ENCODE measurements around the gene ZC3H13.
"Not testable (repeated sequence)": the region's sequence is repeated elsewhere in the genome, so short reads cannot be mapped to it uniquely, and the experiment has no call there.

Gene ZC3H13

DNA sequence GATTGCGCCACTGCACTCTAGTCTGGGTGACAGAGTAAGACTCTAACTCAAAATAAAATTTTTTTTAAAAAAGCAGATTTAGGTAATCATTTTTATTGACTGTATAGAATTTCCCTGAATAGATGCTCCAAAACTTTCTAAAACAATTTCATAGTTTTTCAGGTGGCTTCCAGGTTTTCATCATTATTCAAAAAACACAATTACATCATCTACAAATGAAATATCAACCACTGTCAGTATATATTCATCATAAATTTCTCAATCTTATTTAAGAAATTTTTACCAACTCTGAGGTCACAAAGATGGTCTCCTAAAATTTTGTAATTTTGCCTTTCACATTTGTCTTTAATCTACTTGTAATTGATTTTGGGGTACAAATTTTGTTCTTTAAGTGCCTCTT lies 48.1 kb downstream of the ZC3H13 start:
- no peak for DNase-seq

DNA sequence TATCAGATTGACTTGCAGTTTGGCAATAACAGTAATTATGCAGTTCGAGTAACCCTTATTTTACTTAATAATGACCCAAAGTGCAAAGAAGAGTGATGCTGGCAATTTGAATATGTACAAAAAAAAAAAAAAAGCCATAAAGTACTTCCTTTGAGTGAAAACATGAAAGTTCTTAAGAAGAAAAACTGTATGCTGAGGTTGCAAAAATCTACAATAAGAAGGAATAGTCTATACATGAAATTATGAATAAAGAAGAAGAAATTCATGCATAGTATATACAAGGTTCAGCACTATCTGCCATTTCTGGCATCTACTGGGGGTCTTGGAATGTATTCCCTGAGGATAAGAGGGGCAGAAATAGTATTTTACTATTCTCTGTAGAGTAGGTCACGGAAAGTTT lies 55.9 kb downstream of the ZC3H13 start:
- DNase-seq: no peak

DNA sequence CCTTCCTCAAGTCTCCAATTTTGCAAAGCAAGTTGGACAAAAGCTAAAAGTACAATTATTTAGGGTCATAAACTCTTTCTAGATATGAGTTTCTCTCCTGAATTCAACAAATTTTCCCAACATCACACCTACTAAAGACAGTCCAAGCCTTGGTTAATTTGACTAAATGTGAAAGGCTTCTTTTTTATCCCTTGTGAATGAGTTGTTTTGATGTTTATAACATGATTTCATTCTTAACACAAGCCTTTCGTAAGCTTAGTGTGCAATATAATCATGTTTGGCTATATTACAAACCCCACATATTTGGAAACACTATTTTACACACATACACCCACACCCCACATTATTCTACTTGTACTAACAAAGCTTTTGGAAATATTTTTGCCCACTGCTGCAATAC lies 57.3 kb downstream of the ZC3H13 start:
- DNase-seq: no peak

DNA sequence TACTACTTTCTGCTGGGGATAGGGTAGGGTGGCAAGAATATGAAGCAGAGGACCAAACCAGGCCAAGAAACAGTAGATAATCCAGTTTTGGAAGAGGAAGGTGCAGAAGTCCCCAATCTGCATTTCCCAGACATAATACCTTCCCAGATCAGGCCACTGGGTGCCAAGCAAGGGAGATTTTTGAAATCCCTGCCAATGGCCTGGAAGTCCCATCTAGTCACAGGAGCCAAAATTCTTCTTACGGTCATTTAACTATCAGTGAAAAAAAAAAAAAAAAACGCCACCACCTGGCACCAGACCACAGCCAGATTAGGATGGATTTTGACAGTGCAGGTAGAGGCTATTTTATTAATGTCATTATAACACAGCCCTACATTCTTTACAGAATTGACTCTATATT lies 57.8 kb downstream of the ZC3H13 start:
- no peak for DNase-seq

DNA sequence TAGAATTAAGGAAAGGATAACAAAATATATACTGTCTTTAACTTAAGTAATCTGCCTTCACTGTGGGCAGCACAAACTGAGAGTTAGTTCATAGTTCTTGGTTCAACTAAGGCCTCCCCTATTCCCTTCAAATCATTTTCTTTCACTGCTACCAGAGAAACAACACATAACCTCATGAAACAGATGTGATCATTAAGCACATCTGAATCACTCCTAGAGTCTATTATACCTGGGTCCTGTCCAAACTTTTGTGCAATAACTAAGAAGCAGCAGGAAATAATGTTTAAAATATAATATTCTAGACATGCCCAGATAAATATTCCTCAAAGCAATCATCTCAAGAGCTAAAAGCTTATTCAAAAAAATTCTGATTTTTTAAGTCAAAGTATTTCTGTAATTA lies 62.9 kb downstream of the ZC3H13 start:
- DNase-seq: no peak

DNA sequence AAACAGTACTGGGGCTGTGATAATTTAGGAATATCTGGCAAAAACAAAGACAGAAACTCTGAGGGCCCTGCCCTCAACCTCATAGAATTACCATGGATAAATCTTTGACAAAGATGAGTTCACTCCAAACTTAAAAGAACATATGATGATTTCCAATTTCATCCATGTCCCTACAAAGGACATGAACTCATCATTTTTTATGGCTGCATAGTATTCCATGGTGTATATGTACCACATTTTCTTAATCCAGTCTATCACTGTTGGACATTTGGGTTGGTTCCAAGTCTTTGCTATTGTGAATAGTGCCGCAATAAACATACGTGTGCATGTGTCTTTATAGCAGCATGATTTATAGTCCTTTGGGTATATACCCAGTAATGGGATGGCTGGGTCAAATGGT lies 71.4 kb downstream of the ZC3H13 start:
- DNase-seq: not testable (repeated sequence)

DNA sequence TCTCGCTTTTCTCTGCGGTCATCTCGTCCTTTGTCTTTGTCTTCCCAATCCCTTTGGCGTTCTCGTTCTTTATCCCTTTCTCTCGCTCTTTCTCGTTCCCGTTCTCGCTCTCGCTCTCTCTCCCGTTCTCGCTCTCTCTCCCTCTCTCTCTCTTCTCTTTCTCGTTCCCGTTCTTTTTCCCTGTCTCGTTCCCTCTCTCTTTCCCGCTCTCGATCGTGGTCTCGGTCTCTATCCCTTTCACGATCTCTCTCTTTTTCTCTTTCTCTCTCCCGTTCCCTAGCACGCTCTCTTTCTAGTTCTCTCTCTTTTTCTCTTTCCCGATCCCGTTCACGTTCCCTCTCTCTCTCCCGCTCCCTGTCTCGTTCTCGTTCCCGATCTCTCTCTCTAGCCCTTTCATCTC lies 77.2 kb downstream of the ZC3H13 start:
- no peak for DNase-seq

DNA sequence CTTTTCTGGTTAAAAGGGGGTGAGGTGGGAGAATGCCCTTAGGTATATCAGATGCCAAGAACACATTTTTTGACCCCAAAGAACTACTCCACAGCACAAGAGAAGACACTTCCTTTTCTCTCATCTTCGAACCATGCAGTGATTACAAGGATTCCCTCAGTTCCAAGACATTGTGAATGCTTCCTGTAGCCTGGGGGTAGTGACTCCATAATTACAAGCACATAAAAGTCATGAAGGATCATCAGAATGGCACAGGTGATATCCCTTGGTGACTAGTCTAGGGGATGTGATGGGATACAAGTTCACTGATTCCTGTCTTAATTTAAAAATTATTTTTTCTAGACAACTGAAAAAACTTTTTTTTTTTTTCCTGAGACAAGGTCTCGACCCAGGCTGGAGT lies 78.0 kb downstream of the ZC3H13 start:
- no peak for DNase-seq

DNA sequence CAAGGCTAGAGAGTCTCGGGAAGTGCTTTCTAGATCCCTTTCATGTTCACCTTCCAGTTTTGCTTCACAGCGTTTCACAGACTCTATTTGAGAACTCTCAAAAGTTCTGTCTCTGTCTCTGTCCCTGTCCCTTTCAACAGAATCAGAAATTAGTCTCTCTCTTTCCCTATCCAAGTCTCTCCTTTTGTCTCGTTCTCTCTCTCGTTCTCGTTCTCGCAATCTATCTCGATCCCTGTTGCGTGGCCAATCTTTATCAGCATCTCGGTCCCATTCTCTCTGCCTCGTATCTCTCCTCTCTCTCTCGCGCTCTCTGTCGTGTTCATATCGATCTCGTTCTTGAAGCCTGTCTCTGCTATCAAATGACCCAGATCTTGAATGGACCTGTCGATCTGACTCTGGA lies 85.0 kb downstream of the ZC3H13 start:
- no peak for DNase-seq

DNA sequence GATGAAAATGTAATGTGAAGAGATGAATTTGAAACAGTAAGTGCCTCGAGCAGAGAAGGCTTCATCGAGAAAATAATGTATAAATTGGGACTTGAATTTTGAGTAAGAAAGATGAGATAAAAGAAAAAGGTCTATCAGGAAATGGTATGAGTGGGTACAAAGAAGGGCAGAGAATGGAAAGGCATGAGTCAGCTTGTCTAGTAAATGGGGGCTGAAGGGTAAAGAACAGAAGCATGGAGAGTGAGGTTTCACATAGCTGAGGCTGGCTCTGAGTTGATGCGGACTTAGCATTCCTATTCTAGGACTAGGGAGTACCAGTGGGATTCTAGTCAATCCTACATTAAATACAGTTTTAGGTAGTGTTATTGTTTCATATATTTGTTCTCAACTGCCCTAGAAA lies 85.8 kb downstream of the ZC3H13 start:
- no peak for DNase-seq

DNA sequence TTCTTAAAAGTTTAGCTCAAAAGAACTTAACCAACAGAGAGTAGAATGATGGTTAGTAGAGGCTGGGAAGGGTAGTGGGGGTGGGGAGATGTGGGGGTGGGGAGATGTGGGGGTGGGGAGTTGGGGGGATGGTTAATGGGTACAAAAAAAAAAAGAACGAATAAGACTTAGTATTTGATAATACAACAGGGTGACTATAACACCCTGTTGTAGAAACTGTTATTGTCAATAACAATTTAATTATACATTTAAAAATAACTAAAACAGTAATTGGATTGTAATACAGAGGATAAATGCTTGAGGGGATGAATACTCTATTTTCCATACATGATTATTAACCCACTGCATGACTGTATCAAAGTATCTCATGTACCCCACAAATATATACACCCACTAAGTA lies 91.1 kb downstream of the ZC3H13 start:
- no peak for DNase-seq

DNA sequence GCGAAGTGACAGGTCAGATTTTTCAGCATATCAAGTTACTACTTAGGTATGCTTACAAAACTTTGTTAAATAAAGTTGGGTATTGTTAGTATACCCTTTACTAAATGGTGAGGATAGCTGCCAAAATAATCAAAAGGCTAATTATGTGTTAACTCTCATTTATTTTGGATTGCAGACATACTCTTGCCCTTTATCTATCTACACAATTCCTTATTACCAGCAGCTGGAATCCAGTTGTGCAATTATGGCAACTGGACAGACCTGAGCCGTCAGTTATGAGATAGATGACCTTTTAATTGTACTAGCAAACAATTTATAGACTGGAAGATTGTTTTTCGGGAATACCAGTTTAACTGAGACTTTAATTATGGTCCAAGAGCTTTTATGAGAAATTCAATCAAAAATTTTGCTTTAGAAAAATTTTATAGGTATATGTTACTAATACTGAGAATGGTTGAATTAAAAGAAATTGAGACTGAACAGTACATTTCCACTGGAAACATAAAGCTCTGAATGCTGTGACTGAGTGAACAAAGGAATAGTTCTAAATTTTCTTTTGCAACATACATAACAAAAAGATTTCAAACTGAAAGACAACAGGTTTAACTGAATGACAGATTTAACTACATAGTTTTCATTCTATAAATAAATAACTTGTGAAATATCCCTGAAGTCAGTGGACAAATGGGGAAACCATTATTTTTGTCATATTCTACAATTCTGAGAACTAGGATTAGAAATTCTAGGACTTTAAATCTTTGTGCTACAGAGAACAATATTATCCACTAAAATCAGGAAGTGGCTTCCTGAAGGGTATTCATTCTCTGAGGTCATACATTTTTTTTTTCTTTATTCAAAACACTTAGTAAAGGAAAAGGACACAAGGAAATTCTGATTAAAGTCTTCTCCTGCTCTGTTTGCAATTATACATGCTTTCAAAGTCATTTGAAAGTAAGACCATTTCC lies 97.4 kb downstream of the ZC3H13 start:
- no peak for DNase-seq

DNA sequence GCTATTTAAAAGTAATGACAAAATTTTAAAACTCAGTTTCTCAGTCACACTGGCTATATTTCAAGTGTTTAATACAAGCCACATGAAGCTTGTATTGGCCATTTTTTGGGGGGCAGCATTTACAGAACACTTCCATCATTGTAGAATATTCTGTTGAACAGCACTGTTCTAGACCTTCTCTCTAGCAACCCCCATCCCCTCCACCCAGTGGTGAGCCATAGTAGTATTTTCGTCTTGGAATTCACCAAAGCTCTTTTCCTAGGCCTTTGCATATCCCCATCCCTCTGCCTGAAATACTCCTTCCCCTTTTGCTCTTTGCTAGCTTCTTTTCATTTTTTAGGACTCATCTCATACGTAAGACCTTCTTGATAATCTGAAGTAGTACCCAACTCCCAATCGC lies 99.5 kb downstream of the ZC3H13 start:
- DNase-seq: no peak

DNA sequence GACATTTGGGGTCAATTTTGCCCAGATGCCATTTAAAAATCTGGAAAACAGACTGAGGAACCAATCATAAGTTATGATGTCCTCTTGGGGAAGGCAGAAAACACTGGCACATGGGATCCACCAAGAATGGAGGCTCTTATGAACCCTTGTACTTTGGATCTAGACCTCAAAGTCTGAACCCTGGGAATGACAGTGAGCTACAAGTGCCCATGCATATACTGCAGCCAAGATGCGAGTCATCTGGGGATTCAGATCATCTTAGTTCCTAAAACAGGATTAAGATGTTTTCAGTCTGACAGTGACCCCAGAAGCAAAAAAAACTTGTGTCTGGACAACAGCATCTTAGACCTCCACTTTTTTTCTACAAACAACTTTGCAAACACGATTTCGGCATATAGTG lies 100.8 kb downstream of the ZC3H13 start:
- DNase-seq: no peak

DNA sequence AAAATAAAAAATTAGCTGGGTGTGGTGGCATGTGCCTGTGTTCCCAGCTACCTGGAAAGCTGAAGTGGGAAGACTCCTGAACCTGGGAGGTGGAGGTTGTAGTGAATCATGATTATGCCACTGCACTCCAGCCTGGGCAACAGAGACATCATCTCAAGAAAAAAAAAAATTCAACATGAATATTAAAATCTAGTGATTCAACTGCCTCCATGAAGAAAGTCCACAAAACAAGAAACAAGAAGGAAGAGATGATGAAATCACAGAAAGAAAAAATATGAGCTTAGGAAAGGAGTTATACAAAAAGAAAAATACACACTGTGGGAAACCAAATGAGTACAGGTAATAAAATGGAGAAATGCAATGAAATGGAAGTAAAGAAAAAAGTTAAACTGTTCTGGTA lies 101.4 kb downstream of the ZC3H13 start:
- no peak for DNase-seq

DNA sequence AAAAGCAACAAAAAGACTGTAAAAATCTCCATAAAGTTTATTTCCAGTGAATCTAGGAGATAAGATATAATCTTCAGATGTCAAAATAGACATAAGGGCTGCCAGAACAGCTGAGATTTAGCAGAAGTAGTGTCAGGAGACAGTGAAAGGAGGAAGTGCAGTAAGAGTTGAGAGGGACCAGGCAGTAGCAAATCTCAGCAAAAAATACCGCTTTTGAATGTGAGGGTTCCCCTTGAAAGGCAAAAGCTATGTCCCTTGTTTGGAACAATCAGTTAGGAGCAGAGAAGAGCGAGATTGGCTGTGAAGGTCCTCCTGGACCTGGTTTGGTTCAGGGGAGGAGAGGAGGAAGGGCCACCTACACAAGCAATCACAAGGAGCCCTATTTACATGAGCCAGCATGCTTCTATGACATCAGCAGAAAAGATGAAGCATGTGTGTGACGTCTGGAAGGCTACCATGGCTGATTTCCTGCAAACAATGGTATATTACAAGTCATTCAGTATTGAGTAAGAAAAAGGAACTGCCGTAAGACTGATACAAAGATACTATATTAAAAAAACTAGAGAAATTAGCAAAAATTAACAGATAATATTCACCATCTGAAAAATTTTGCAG lies 102.1 kb downstream of the ZC3H13 start:
- DNase-seq: no peak

DNA sequence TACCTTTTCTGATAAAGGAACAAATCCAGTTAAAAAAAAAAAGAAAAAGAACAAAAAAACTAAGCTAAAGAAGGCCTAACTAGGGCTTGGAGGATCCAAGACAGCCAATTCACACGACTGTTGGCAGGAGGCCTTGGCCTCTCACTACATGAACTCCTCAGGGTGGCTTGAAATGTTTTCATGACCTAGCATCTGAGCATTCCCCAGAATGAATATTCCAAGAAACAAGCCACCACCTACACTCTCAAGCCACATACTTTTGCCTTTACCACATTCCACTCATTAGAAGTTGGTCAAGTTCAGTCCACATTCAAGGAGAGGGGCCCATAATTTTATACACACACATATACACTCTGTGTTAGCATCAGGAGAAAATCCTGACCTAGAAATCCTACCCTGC lies 103.4 kb downstream of the ZC3H13 start:
- no peak for DNase-seq

DNA sequence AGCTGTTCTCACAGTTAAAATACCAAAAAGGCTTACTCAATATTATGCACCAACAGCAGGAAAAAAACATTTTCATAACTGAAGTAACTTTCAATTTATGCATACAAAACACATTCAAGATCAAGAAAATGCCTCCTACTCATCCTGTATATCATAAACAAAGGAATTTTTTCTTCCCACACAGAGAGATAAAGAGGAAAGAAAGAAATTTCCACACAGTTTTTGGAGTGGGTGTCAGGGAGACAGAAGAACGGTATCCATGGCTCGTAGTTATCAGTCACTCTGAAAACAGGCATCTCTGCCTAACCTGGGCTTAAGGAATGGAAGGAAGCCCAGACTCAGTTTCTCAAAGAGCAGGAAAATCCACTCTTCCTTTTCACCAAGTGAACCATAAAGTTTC lies 108.6 kb downstream of the ZC3H13 start:
- DNase-seq: no peak

DNA sequence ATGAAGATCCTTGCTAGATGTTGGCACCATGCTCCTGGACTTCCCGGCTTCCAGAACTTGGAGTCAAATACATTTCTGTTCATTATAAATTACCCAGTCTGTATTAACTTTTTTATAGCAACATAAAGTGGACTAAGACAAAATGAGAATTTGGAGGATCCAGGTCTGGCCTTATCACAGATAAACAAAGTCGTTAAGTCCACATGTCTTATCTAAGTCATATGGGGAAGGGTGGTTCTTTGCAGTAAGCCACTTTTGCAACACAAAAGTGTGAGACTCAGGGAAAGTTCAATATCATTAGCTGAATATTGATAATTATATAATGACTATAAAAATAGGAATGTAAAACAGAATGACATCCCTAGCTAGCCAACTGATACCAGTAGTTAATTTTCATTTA lies 109.4 kb downstream of the ZC3H13 start:
- no peak for DNase-seq

DNA sequence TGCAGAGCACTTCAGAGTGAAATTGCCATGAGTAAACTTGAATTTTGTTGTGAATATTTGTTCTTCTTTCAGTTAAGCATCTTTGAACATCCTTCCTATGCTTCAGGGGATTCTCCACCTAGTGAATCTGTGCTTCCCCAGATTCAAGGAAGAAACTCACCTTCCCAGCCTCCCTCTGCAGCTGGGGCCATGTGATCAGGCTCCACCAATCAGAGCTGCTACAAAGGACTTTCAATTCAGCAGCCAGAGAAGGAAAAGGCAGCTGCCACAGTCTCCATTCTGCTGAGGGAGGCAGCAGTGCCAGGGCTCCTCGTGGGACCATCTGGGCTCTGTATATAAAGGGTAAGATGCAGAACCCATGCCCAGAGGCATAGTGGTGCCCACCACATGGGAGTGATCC lies 111.3 kb downstream of the ZC3H13 start:
- no peak for DNase-seq

DNA sequence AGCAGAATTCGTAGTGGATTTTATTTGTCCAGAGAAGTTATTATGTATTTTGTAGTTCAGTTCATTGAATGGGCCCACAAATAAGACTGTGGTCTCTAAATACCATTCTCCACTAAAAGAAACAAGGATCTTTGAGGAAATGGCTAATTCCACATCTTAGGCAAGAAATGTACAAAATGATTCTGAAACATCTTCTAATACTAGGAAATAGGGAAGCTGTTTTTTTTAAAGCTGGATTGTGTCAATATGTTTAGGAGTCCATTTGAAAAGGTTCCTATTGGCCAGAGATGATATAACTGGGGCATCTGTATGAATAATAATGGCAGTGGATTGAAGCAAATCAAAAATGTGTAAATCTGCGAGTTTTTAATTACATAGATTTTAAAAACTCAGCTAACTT lies 112.5 kb downstream of the ZC3H13 start:
- DNase-seq: no peak

DNA sequence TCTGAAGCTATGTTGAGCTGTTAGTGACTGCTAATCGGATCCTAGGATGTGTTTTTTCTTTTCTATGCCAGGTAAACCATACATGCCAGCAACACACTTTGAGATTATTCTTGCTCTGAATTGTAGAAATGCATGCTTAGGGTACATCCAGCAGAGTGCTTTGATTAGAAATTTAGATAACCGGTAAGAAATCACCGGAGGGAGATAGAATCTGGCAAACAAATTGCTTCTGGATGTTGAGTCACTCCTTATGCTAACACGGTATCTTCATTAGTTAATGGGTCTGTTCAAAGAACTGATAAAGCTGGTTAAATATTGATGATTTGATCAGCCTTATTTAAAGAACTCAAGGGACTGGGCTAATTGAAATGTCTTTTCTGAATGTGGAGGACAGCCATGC lies 115.9 kb downstream of the ZC3H13 start:
- no peak for DNase-seq

DNA sequence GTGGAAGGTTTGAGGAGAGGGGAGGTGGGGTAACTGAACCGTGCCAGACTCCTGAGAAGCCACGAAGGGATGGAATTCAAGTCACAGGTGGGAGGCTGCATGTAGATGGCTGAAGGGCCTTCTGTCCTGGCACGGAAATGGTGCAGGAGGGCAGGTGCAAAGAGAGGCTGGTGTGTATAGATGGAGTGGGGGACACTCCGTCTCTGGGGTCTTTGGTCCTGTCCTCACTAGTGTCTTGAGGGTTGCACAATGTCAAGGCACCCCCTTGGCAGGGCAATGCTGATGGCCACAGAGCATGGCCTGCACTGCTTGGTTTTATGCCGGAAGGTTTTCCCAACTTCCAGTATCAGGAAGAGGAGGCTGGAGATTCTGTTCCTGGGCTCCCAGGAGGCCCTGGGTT lies 118.3 kb downstream of the ZC3H13 start:
- DNase-seq: no peak

DNA sequence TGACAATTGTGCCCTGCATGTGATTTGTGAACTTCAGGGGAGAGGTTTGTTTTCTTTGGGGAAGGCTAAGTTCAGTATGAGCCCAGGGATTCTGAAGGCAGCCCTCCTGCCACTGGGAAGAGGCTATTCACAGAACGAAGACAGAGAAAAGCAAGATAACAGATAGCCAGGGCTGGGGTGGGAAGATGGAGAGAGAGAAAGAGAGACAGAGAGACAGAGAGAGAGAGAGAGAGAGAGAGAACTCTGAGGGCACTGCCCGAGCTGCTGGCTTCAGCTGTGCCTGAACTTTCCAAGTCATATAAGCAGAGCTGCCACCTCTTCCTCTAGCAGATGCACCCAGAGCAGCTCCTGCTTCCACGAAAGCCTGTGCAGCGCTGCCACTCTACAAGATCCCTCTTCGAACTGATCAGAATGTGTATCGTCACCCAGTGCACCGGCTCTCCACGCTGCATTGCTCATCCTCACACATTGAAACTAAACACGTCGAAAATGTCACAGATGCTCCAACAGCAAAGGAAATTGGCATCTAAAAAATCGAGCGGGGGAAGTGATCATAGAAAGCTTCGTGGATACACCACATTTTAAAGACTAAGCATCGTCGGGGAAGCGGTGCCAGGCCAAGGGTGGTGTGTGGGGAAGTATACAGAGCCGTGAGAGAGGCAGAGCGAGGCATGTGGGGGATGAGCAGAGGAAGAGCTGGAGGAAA lies 119.2 kb downstream of the ZC3H13 start:
- no peak for DNase-seq

Data from NCI-H2227 treated with DMSO at 0.1 percent for 48 hours (cell line).